IMR-90 (cell line): ENCODE data around the gene SMIM43. TPM values are rescaled to one million over a fixed set of nuclear protein-coding genes. Genes with fewer than 3 reads are reported as not detected.

ENCODE experiments used
- ATAC-seq: fragments of 200-7000 bp; cut with Tn5 transposase; 2 replicates; pipeline ENCODE4 v1.9.1; 2020; ENCODE audit warnings: low read depth, mild to moderate bottlenecking, moderate library complexity
- BruUV-seq: library from RNA; stranded (reverse); fragments of 400-500 nt; replicated peaks from 2 replicates; lab custom pipeline; 2021; lab: Mats Ljungman, UMichigan
- CTCF ChIA-PET: fragments of 300-600 bp; formaldehyde crosslinking; extraction: SDS; loops from one replicate; lab custom pipeline; 2021; ENCODE audit warnings: antibody characterized with exemption; lab: Yijun Ruan, JAX
- POLR2A ChIA-PET: fragments of 300-600 bp; sonication (Branson Sonifier 250); formaldehyde crosslinking; loops from one replicate; lab custom pipeline; 2022; ENCODE audit warnings: antibody characterized with exemption; ENCODE audit not compliant: unreplicated experiment; lab: Charles Lee
- DNase-seq: peaks from one replicate; pipeline ENCODE4 v3.0.0; 2013
- H2AFZ ChIP-seq: replicated peaks from 2 replicates; pipeline ENCODE3; 2013; ENCODE audit warnings: low read length, mild to moderate bottlenecking; ENCODE audit not compliant: poor library complexity
- H2AK5ac ChIP-seq: 2 replicates; pipeline ENCODE4 v1.6.1; 2013; ENCODE audit warnings: low read depth, low read length, inconsistent platforms
- H2AK9ac ChIP-seq: replicated peaks from 2 replicates; pipeline ENCODE3; 2013; ENCODE audit warnings: mild to moderate bottlenecking, low read depth, low read length, moderate library complexity; ENCODE audit not compliant: poor library complexity
- H2BK120ac ChIP-seq: 2 replicates; pipeline ENCODE4 v1.6.1; 2013; ENCODE audit warnings: low read depth, low read length, inconsistent platforms
- H2BK15ac ChIP-seq: 3 replicates; pipeline ENCODE4 v1.6.1; 2013; ENCODE audit warnings: low read depth, low read length, inconsistent platforms
- H2BK20ac ChIP-seq: 2 replicates; pipeline ENCODE4 v1.6.1; 2013; ENCODE audit warnings: low read depth, mild to moderate bottlenecking, inconsistent platforms, low read length, moderate library complexity
- H2BK5ac ChIP-seq: 2 replicates; pipeline ENCODE4 v1.6.1; 2013; ENCODE audit warnings: mild to moderate bottlenecking, low read depth, low read length, inconsistent platforms; ENCODE audit not compliant: poor library complexity, severe bottlenecking
- H3K14ac ChIP-seq: replicated peaks from 2 replicates; pipeline ENCODE4 v1.6.1; 2013; ENCODE audit warnings: low read depth, low read length, inconsistent platforms
- H3K18ac ChIP-seq: 2 replicates; pipeline ENCODE4 v1.6.1; 2013; ENCODE audit warnings: low read depth, low read length, control low read depth
- H3K23ac ChIP-seq: 2 replicates; pipeline ENCODE4 v1.6.1; 2013; ENCODE audit warnings: low read depth, low read length, inconsistent platforms
- H3K27ac ChIP-seq: 2 replicates; pipeline ENCODE4 v1.5.1; 2013; ENCODE audit warnings: mild to moderate bottlenecking, control low read depth, low read length; ENCODE audit not compliant: insufficient read depth
- H3K27me3 ChIP-seq: 2 replicates; pipeline ENCODE4 v1.6.1; 2013; ENCODE audit warnings: low read length; ENCODE audit not compliant: control insufficient read depth, insufficient read depth
- H3K36me3 ChIP-seq: 2 replicates; pipeline ENCODE4 v1.6.1; 2013; ENCODE audit warnings: low read length, mixed read lengths; ENCODE audit not compliant: control insufficient read depth, insufficient read depth
- H3K4ac ChIP-seq: 2 replicates; pipeline ENCODE4 v1.6.1; 2013; ENCODE audit warnings: low read depth, low read length, inconsistent platforms
- H3K4me1 ChIP-seq: 2 replicates; pipeline ENCODE4 v1.6.1; 2013; ENCODE audit warnings: low read length, mixed read lengths; ENCODE audit not compliant: control insufficient read depth, insufficient read depth
- H3K4me2 ChIP-seq: 2 replicates; pipeline ENCODE4 v1.6.1; 2013; ENCODE audit warnings: low read depth, mild to moderate bottlenecking, control low read depth, low read length, moderate library complexity
- H3K4me3 ChIP-seq: 2 replicates; pipeline ENCODE4 v1.5.1; 2013; ENCODE audit warnings: low read depth, mild to moderate bottlenecking, control low read depth, low read length, moderate library complexity; ENCODE audit not compliant: insufficient read depth
- H3K56ac ChIP-seq: 2 replicates; pipeline ENCODE4 v1.6.1; 2013; ENCODE audit warnings: low read length, inconsistent platforms; ENCODE audit not compliant: insufficient read depth; ENCODE audit errors: extremely low read depth
- H3K79me1 ChIP-seq, 2 experiments: 2 replicates each; pipeline ENCODE4 v1.6.1; 2013; ENCODE audit warnings: low read length in 2 of 2, inconsistent platforms in 1 of 2, low read depth in 1 of 2
- H3K9ac ChIP-seq: 2 replicates; pipeline ENCODE4 v1.6.1; 2013; ENCODE audit warnings: low read depth, low read length, control low read depth
- H3K9me1 ChIP-seq: 2 replicates; pipeline ENCODE4 v1.6.1; 2013; ENCODE audit warnings: low read length, inconsistent platforms; ENCODE audit not compliant: insufficient read depth
- H3K9me3 ChIP-seq: 2 replicates; pipeline ENCODE4 v1.6.1; 2013; ENCODE audit warnings: low read length; ENCODE audit not compliant: control insufficient read depth, insufficient read depth
- H4K20me1 ChIP-seq: 2 replicates; pipeline ENCODE4 v1.6.1; 2013; ENCODE audit warnings: low read length, inconsistent platforms; ENCODE audit not compliant: insufficient read depth
- H4K5ac ChIP-seq: 2 replicates; pipeline ENCODE4 v1.6.1; 2013; ENCODE audit warnings: mild to moderate bottlenecking, low read depth, low read length, control low read depth
- H4K8ac ChIP-seq, 2 experiments: 2 replicates each; pipeline ENCODE4 v1.6.1; 2013; ENCODE audit warnings: low read depth in 2 of 2, low read length in 2 of 2, control low read depth in 1 of 2, inconsistent platforms in 1 of 2
- H4K91ac ChIP-seq: 2 replicates; pipeline ENCODE4 v1.6.1; 2013; ENCODE audit warnings: low read depth, low read length, inconsistent platforms; ENCODE audit not compliant: insufficient read depth
- BHLHE40 ChIP-seq: fragments of 150-350 bp; IDR thresholded peaks from 2 replicates; pipeline ENCODE4 v1.6.1; 2016; ENCODE audit warnings: mild to moderate bottlenecking, low read depth, low read length
- CEBPB ChIP-seq: IDR thresholded peaks from 2 replicates; pipeline ENCODE4 v1.6.1; 2012; ENCODE audit warnings: low read depth, low read length, improper control_type of control experiment
- CHD1 ChIP-seq: IDR thresholded peaks from 2 replicates; pipeline ENCODE4 v1.6.1; 2012; ENCODE audit warnings: low read depth, low read length, improper control_type of control experiment
- FOS ChIP-seq: fragments of 150-350 bp; IDR thresholded peaks from 2 replicates; pipeline ENCODE4 v1.6.1; 2016; ENCODE audit warnings: low read depth, low read length
- MAFK ChIP-seq: IDR thresholded peaks from 2 replicates; pipeline ENCODE4 v1.6.1; 2012; ENCODE audit warnings: low read depth, low read length, improper control_type of control experiment
- MAZ ChIP-seq: IDR thresholded peaks from 2 replicates; pipeline ENCODE4 v1.6.1; 2012; ENCODE audit warnings: low read depth, mild to moderate bottlenecking, low read length, improper control_type of control experiment, moderate library complexity, borderline replicate concordance
- NFE2L2 ChIP-seq: fragments of 150-350 bp; IDR thresholded peaks from 2 replicates; pipeline ENCODE4 v1.6.1; 2016; ENCODE audit warnings: low read depth, mild to moderate bottlenecking, low read length
- POLR2A ChIP-seq: IDR thresholded peaks from 2 replicates; pipeline ENCODE4 v1.6.1; 2012; ENCODE audit warnings: mild to moderate bottlenecking, low read depth, low read length
- RCOR1 ChIP-seq: IDR thresholded peaks from 2 replicates; pipeline ENCODE4 v1.6.1; 2012; ENCODE audit warnings: mild to moderate bottlenecking, low read length, improper control_type of control experiment; ENCODE audit not compliant: insufficient replicate concordance
- RFX5 ChIP-seq: IDR thresholded peaks from 2 replicates; pipeline ENCODE4 v1.8.0; 2012; ENCODE audit warnings: low read depth, mild to moderate bottlenecking, low read length, moderate library complexity
- SMC3 ChIP-seq: fragments of 150-350 bp; IDR thresholded peaks from 2 replicates; pipeline ENCODE4 v1.6.1; 2016; ENCODE audit warnings: low read depth, mild to moderate bottlenecking, antibody characterized with exemption, low read length, moderate library complexity
- USF2 ChIP-seq: fragments of 150-350 bp; IDR thresholded peaks from 2 replicates; pipeline ENCODE4 v1.6.1; 2017; ENCODE audit warnings: mild to moderate bottlenecking, antibody characterized with exemption, low read length, low read depth
- dilution Hi-C: fragments of 300-500 bp; cut with HindIII; formaldehyde crosslinking; loops from one replicate; pipeline ENCODE4 v1.14.3; 2018; ENCODE audit warnings: low sequenced_read_pairs; ENCODE audit not compliant: unreplicated experiment
- in situ Hi-C: fragments of 300-500 bp; cut with MboI; formaldehyde crosslinking; loops from 3 replicates; pipeline ENCODE4 v1.14.3; 2019; ENCODE audit warnings: low sequenced_read_pairs, inconsistent platforms, mixed read lengths
- intact Hi-C: fragments of 100-400 bp; cut with micrococcal nuclease; formaldehyde crosslinking; loops from 2 replicates; pipeline ENCODE4 v1.10.0; 2022
- polyA plus RNA-seq, 3 experiments: library from polyadenylated mRNA; depleted of rRNA; stranded (reverse); fragments of >200 nt; gene quantifications; 2 replicates each; pipeline ENCODE4 v1.2.3, GENCODE V29; 2012; ENCODE audit warnings: low replicate concordance in 1 of 3
- total RNA-seq: library from RNA; depleted of rRNA; stranded (reverse); fragments of >200 nt; gene quantifications from 2 replicates; pipeline ENCODE4 v1.2.3, GENCODE V29; 2012

SMIM43 gene
- total and polyA plus RNA-seq, 2 of the 4 experiments (the other 2 are of a cell fraction), result 1.4 to 2.8 TPM

- TF ChIP-seq MAZ, result no peak
- TF ChIP-seq RCOR1, result no peak
- TF ChIP-seq CHD1, result no peak
- no peak for TF ChIP-seq NFE2L2
- no peak for TF ChIP-seq RFX5
Observed at GRCh38 chr4:121814756-121815155, 49.8 kb upstream of the SMIM43 start (continued).

- H3K4me1 ChIP-seq, result no peaks in the 10 kb centered on the region; the same call in 1 of the 2 replicates
- no peak overlapping the region for H3K9ac ChIP-seq
- H2BK15ac ChIP-seq, result no peak overlapping the region
- ChIA-PET POLR2A (interaction anchor here (0.7 kb wide), 1 partner anchor 81 kb away, joined by 3 read pairs; no protein-coding TSS in a partner anchor), CTCF (no interaction called here)
- no peak for TF ChIP-seq RFX5
- TF ChIP-seq SMC3, result no peak
- no peak for TF ChIP-seq NFE2L2
- TF ChIP-seq CHD1, result no peak
- TF ChIP-seq BHLHE40, result no peak
- no peak for TF ChIP-seq MAFK
- no peak for TF ChIP-seq USF2
- TF ChIP-seq FOS, result no peak
- TF ChIP-seq CEBPB, result no peak
- no peak for TF ChIP-seq POLR2A
- no peaks in the 10 kb centered on the region for H4K20me1 ChIP-seq
- H3K27ac ChIP-seq, result no peak overlapping the region
- H2BK20ac ChIP-seq, result no peak overlapping the region
- no peak overlapping the region for H2AK5ac ChIP-seq
- H4K91ac ChIP-seq, result no peak overlapping the region
- BruUV-seq, result no TSS peak
- H3K27me3 ChIP-seq, result no peaks in the 10 kb centered on the region
- peaks cover 9 to 17% of the 10 kb centered on the region in 2 experiments; a peak in 3 of 4 replicates for H3K79me1 ChIP-seq
- DNase-seq (no peak), ATAC-seq (no peak)
- 0 out of 2 replicates have a peak, but pooled peaks cover 2% of the 10 kb centered on the region for H3K9me1 ChIP-seq
- H2BK120ac ChIP-seq, result no peak overlapping the region
- dilution Hi-C loops, result loop anchor here (10.0 kb wide), 1 partner anchor 146 kb away; no protein-coding TSS in a partner anchor
- no peaks in the 10 kb centered on the region for H3K9me3 ChIP-seq
- H3K14ac ChIP-seq, result no peak overlapping the region
- peaks cover 26% of the 10 kb centered on the region for H3K36me3 ChIP-seq
- H3K4me2 ChIP-seq, result no peak overlapping the region
- no peak overlapping the region for H3K4me3 ChIP-seq
- H2BK5ac ChIP-seq, result no peak overlapping the region
- no peak overlapping the region for H3K56ac ChIP-seq
- no peak overlapping the region for H4K8ac ChIP-seq
- H3K23ac ChIP-seq, result no peak overlapping the region
- H3K4ac ChIP-seq, result no peak overlapping the region
- H2AK9ac ChIP-seq, result no peak overlapping the region
- intact Hi-C loops, result no loop called here
- no peak overlapping the region for H4K5ac ChIP-seq
- in situ Hi-C loops, result no loop called here
- no peak overlapping the region for H3K18ac ChIP-seq
- no peak overlapping the region for H2AFZ ChIP-seq
Observed at GRCh38 chr4:121811122-121811521, 46.2 kb upstream of the SMIM43 start.
